ENCODE data around the gene LSM12.

Gene LSM12

GRCh38 chr17:44095647-44096496 lies 29.4 kb upstream of the LSM12 start:
- DNase-seq (ENCODE audit: low read depth in 2 of 2), result no peak

- DNase-seq (ENCODE audit: low read depth in 2 of 2), result no peak
These were observed 28.8 kb upstream of the LSM12 start for GRCh38 chr17:44095388-44095646.

- DNase-seq (ENCODE audit: low read depth in 2 of 2), result no peak
These were observed 28.4 kb upstream of the LSM12 start for GRCh38 chr17:44094701-44095387.

GRCh38 chr17:44093231-44093900 lies 26.9 kb upstream of the LSM12 start:
- DNase-seq (ENCODE audit: low read depth in 2 of 2), result no peak

GRCh38 chr17:44092051-44092450 lies 25.6 kb upstream of the LSM12 start:
- no peak for DNase-seq (ENCODE audit: low read depth in 2 of 2)

- DNase-seq (ENCODE audit: low read depth in 2 of 2), result no peak
These were observed 24.9 kb upstream of the LSM12 start for GRCh38 chr17:44091200-44091997.

- no peak for DNase-seq (ENCODE audit: low read depth in 2 of 2)
These were observed 21.8 kb upstream of the LSM12 start for GRCh38 chr17:44088254-44088653.

- no peak for DNase-seq (ENCODE audit: low read depth in 2 of 2)
These were observed 20.8 kb upstream of the LSM12 start for GRCh38 chr17:44087319-44087718.

GRCh38 chr17:44086364-44087311 lies 20.2 kb upstream of the LSM12 start:
- peak in 1 of 2 donors; percentile 53 for DNase-seq (ENCODE audit: low read depth in 2 of 2)

- no peak for DNase-seq (ENCODE audit: low read depth in 2 of 2)
These were observed 19.4 kb upstream of the LSM12 start for GRCh38 chr17:44085908-44086307.

- DNase-seq (ENCODE audit: low read depth in 2 of 2), result no peak
These were observed 18.4 kb upstream of the LSM12 start for GRCh38 chr17:44084921-44085320.

GRCh38 chr17:44084131-44084538 lies 17.7 kb upstream of the LSM12 start:
- DNase-seq (ENCODE audit: low read depth in 2 of 2), result peak; percentile 34 to 42

- no peak for DNase-seq (ENCODE audit: low read depth in 2 of 2)
These were observed 16.9 kb upstream of the LSM12 start for GRCh38 chr17:44083250-44083849.

GRCh38 chr17:44082256-44082927 lies 15.9 kb upstream of the LSM12 start:
- no peak for DNase-seq (ENCODE audit: low read depth in 2 of 2)

- DNase-seq (ENCODE audit: low read depth in 2 of 2), result no peak
These were observed 15.2 kb upstream of the LSM12 start for GRCh38 chr17:44081681-44082080.

GRCh38 chr17:44079877-44080821 lies 13.7 kb upstream of the LSM12 start:
- no peak for DNase-seq (ENCODE audit: low read depth in 2 of 2)

- no peak for DNase-seq (ENCODE audit: low read depth in 2 of 2)
These were observed 11.9 kb upstream of the LSM12 start for GRCh38 chr17:44078412-44078811.

GRCh38 chr17:44077595-44077909 lies 11.1 kb upstream of the LSM12 start:
- DNase-seq (ENCODE audit: low read depth in 2 of 2), result no peak
